Measurements from ENCODE around the gene IFITM2.
"Not testable (repeated sequence)": the region's sequence is repeated elsewhere in the genome, so short reads cannot be mapped to it uniquely, and the experiment has no call there.

Gene IFITM2

GRCh38 chr11:329886-330253 is 22.3 kb downstream of the IFITM2 start:
- DNase-seq (ENCODE audit: low read depth) = no peak
- no peak overlapping the region for H3K4me3 ChIP-seq (replicated peaks; ENCODE audit: low read depth, low read length)
- TF ChIP-seq CTCF (IDR thresholded peaks at IDR 0.05; ENCODE audit: low read length, missing control alignments) = no peak

- TF ChIP-seq CTCF (IDR thresholded peaks at IDR 0.05; ENCODE audit: low read length, missing control alignments) = no peak
- no peak for DNase-seq (ENCODE audit: low read depth)
Measured at GRCh38 chr11:330307-330693, 22.7 kb downstream of the IFITM2 start.

GRCh38 chr11:330694-331357 is 23.2 kb downstream of the IFITM2 start:
- DNase-seq (ENCODE audit: low read depth) = no peak
- no peak for TF ChIP-seq CTCF (IDR thresholded peaks at IDR 0.05; ENCODE audit: low read length, missing control alignments)
- H3K4me3 ChIP-seq (replicated peaks; ENCODE audit: low read depth, low read length) = no peak overlapping the region

More at GRCh38 chr11:330307-330693, 22.7 kb downstream of the IFITM2 start:
- no peak overlapping the region for H3K4me3 ChIP-seq (replicated peaks; ENCODE audit: low read depth, low read length)

- TF ChIP-seq CTCF (IDR thresholded peaks at IDR 0.05; ENCODE audit: low read length, missing control alignments) = no peak
- no peak overlapping the region for H3K4me3 ChIP-seq (replicated peaks; ENCODE audit: low read depth, low read length)
- DNase-seq (ENCODE audit: low read depth) = no peak
Measured at GRCh38 chr11:331358-332060, 23.9 kb downstream of the IFITM2 start.

- no peak overlapping the region for H3K4me3 ChIP-seq (replicated peaks; ENCODE audit: low read depth, low read length)
- TF ChIP-seq CTCF (IDR thresholded peaks at IDR 0.05; ENCODE audit: low read length, missing control alignments) = no peak
- no peak for DNase-seq (ENCODE audit: low read depth)
Measured at GRCh38 chr11:332651-333480, 25.2 kb downstream of the IFITM2 start.

GRCh38 chr11:333616-334263 is 26.1 kb downstream of the IFITM2 start:
- DNase-seq (ENCODE audit: low read depth); H3K4me3 ChIP-seq (replicated peaks; ENCODE audit: low read depth, low read length): not testable (repeated sequence)
